Esophagus squamous epithelium (tissue), 5 donors: ENCODE results near the gene DARS1. TPM values are rescaled to one million over a fixed set of nuclear protein-coding genes. Genes with fewer than 3 reads are reported as not detected.

Experiments
- DNase-seq: peaks from one replicate; lab custom pipeline; 2025; lab: John Stamatoyannopoulos, UW
- H3K27ac ChIP-seq, 4 donors: fragments of 200-600 bp; sonication (generic); one replicate each; pipeline ENCODE4 v1.5.1; 2016 to 2019; ENCODE audit warnings: mild to moderate bottlenecking in 1 of 4
- H3K27me3 ChIP-seq, 4 donors: fragments of 200-600 bp; sonication (generic); 1 replicate in 3 of 4; 2 replicates in 1 of 4; pipeline versions ENCODE4 v1.5.1 to v1.6.0; 2017 to 2021; ENCODE audit warnings: antibody characterized with exemption in 1 of 4
- H3K36me3 ChIP-seq, 3 donors: fragments of 200-600 bp; sonication (generic); one replicate each; pipeline ENCODE4 v1.5.1; 2016 to 2019
- H3K4me1 ChIP-seq, 3 donors: fragments of 200-600 bp; sonication (generic); one replicate each; pipeline ENCODE4 v1.5.1; 2017 to 2019
- H3K4me3 ChIP-seq, 4 donors: fragments of 200-600 bp; sonication (generic); 1 replicate in 3 of 4; 2 replicates in 1 of 4; pipeline ENCODE4 v1.5.1; 2016 to 2019; ENCODE audit warnings: mild to moderate bottlenecking in 2 of 4, moderate library complexity in 1 of 4
- H3K9me3 ChIP-seq, 3 donors: fragments of 200-600 bp; sonication (generic); one replicate each; pipeline ENCODE4 v1.5.1; 2016 to 2019
- POLR2A ChIP-seq, 4 donors: fragments of 450-650 bp; IDR thresholded peaks; one replicate each; pipeline ENCODE4 v1.6.1; 2017; ENCODE audit warnings: antibody characterized with exemption in 4 of 4, mild to moderate bottlenecking in 4 of 4, moderate library complexity in 3 of 4
- WGBS, 2 donors: methylation state at CpG; one replicate each; pipeline ENCODE4 v1.1.5; 2018; 5-methylcytosine and 5-hydroxymethylcytosine counted together
- intact Hi-C: fragments of 100-400 bp; cut with DNase I; formaldehyde crosslinking; loops from one replicate; pipeline ENCODE4 v1.15.0; 2022
- total RNA-seq, 4 donors: library from RNA; depleted of rRNA; stranded (reverse); fragments of >200 nt; gene quantifications; one replicate each; pipeline ENCODE4 v1.1.0, GENCODE V29; 2016
- TF ChIP-seq, protein P1 (sequence below), 6 experiments: fragments of 450-650 bp in 4 of 6; fragments of 200-600 bp in 2 of 6; sonication (generic) in 2 of 6; IDR thresholded peaks; one replicate each; pipeline ENCODE4 v1.5.1; 2016 to 2019; ENCODE audit warnings: antibody characterized with exemption in 6 of 6, mild to moderate bottlenecking in 4 of 6, moderate library complexity in 4 of 6
- donor health status: DM: yes; HTN: yes; CAD: no.

The DARS1 gene
- total RNA-seq, 4 donors from 2014 or later: 38.4 to 104 (median 84.3) TPM

DNA sequence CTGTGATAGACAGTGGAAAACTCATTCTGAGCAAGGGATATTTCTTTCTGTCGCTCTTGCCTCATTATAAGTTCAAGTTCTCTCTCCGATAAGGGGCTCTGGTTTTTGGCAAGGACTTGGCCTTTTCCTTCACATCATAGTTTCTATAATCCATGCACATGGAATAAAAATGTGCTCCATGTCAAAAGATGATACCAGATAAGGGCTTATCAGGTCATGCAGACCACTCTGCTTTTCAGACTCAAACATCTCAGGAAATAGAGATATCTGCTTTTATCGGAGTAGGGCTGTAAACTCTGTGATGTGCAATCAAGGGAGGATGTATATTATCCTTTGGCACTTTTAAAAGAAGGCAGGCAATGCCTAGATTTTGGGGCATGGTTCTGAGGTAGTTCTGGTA lies 45.0 kb upstream of the DARS1 start:
- Histone ChIP-seq H3K27ac (no peak overlapping the region), H3K4me1 (peaks cover 0 to 6% (median 0%) of the 10 kb centered on the region in 3 donors), H3K36me3 (no peaks in the 10 kb centered on the region), H3K4me3 (no peak overlapping the region), H3K9me3 (no peaks in the 10 kb centered on the region), H3K27me3 (peaks cover 0 to 3% (median 0%) of the 10 kb centered on the region in 4 donors)
- TF ChIP-seq, protein P1, sequence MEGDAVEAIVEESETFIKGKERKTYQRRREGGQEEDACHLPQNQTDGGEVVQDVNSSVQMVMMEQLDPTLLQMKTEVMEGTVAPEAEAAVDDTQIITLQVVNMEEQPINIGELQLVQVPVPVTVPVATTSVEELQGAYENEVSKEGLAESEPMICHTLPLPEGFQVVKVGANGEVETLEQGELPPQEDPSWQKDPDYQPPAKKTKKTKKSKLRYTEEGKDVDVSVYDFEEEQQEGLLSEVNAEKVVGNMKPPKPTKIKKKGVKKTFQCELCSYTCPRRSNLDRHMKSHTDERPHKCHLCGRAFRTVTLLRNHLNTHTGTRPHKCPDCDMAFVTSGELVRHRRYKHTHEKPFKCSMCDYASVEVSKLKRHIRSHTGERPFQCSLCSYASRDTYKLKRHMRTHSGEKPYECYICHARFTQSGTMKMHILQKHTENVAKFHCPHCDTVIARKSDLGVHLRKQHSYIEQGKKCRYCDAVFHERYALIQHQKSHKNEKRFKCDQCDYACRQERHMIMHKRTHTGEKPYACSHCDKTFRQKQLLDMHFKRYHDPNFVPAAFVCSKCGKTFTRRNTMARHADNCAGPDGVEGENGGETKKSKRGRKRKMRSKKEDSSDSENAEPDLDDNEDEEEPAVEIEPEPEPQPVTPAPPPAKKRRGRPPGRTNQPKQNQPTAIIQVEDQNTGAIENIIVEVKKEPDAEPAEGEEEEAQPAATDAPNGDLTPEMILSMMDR (IDR thresholded peaks at IDR 0.05): no peak
- no peak for TF ChIP-seq POLR2A (IDR thresholded peaks at IDR 0.05)
- WGBS, 2 donors: 69 to 91% methylated on average over 3 of the region's 3 CpGs
- intact Hi-C loops: no loop called here
- DNase-seq: no peak

DNA sequence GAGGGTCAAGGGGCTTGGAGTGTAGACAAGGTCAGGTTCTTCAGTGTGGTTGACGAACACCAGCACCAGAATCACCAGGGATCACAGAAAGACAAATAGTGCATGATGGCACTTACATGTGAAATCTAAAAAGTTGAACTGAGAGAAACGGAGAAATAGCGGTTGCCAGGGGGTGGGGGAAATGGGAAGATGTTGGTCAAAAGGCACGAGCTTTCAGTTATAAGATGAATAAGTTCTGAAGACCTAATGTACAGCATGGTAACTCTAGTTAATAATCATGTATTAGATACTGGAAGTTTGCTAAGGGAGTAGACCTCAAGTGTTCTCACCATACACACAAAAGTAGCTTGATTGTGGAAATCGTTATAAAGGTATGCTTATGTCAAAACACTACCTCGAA lies 43.7 kb upstream of the DARS1 start:
- Histone ChIP-seq H3K36me3 (no peaks in the 10 kb centered on the region), H3K9me3 (no peaks in the 10 kb centered on the region), H3K4me1 (peaks cover 0 to 11% (median 0%) of the 10 kb centered on the region in 3 donors), H3K4me3 (no peak overlapping the region), H3K27ac (no peak overlapping the region), H3K27me3 (peaks cover 0 to 10% (median 0%) of the 10 kb centered on the region in 4 donors)
- no peak for DNase-seq
- intact Hi-C loops: no loop called here
- no peak for TF ChIP-seq POLR2A (IDR thresholded peaks at IDR 0.05)
- TF ChIP-seq, protein P1 (IDR thresholded peaks at IDR 0.05): no peak
- WGBS, 2 donors: 82 to 85% methylated on average over 6 of the region's 6 CpGs

DNA sequence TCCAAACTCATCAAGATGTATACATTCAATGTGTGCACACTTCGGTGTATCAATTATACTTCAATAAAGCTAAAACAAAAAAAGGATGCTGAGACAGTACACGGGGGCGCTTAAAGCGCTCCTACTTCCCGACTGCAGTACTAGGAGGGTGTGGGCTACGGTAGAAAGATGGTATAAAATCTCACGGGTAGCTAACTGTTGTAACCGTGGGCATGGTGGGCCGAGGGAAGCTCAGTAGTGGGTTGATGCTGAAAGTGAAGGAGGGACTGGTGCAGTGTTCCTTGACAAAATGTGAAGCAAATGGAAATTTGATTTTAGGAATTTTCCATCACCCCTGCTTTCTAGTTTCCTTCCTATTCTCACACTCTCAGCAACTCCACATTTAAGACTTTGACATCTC lies 42.6 kb upstream of the DARS1 start:
- no peak for DNase-seq
- Histone ChIP-seq H3K27ac (no peak overlapping the region), H3K36me3 (no peaks in the 10 kb centered on the region), H3K4me3 (no peak overlapping the region), H3K4me1 (peaks cover 0 to 11% (median 0%) of the 10 kb centered on the region in 3 donors), H3K9me3 (no peaks in the 10 kb centered on the region), H3K27me3 (peaks cover 0 to 13% (median 0%) of the 10 kb centered on the region in 4 donors)
- intact Hi-C loops: no loop called here
- TF ChIP-seq, protein P1 (IDR thresholded peaks at IDR 0.05): no peak
- TF ChIP-seq POLR2A (IDR thresholded peaks at IDR 0.05): no peak
- WGBS, 2 donors: 92 to 96% methylated on average over 9 of the region's 9 CpGs

DNA sequence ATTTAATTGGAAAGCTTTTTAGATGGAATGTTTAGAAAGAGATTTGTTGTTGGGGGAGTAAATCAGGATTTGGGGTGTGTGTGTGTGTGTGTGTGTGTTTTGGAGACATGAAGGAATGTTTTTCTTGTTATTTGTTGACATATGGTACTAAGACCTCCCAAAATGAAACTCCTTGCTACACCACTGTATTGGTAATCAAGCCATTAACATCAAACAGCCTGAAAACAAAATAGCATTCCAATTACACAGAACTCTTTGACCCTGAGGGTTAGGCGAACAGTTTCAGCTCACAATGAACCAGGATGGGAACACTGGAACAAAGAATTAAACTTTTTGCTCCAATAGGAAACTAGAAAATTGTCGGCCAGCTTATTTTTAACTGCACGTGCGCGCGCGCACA lies 41.7 kb upstream of the DARS1 start:
- 75 to 84% methylated on average over 7 of the region's 7 CpGs for WGBS, 2 donors
- H3K36me3 ChIP-seq: no peaks in the 10 kb centered on the region
- DNase-seq: no peak
- H3K9me3 ChIP-seq: no peaks in the 10 kb centered on the region
- peaks cover 0 to 13% (median 0%) of the 10 kb centered on the region in 4 donors for H3K27me3 ChIP-seq
- TF ChIP-seq, protein P1 (IDR thresholded peaks at IDR 0.05): no peak
- TF ChIP-seq POLR2A (IDR thresholded peaks at IDR 0.05): no peak
- peaks cover 0 to 11% (median 0%) of the 10 kb centered on the region in 3 donors for H3K4me1 ChIP-seq
- no peak overlapping the region for H3K27ac ChIP-seq
- no peak overlapping the region for H3K4me3 ChIP-seq
- intact Hi-C loops: no loop called here

DNA sequence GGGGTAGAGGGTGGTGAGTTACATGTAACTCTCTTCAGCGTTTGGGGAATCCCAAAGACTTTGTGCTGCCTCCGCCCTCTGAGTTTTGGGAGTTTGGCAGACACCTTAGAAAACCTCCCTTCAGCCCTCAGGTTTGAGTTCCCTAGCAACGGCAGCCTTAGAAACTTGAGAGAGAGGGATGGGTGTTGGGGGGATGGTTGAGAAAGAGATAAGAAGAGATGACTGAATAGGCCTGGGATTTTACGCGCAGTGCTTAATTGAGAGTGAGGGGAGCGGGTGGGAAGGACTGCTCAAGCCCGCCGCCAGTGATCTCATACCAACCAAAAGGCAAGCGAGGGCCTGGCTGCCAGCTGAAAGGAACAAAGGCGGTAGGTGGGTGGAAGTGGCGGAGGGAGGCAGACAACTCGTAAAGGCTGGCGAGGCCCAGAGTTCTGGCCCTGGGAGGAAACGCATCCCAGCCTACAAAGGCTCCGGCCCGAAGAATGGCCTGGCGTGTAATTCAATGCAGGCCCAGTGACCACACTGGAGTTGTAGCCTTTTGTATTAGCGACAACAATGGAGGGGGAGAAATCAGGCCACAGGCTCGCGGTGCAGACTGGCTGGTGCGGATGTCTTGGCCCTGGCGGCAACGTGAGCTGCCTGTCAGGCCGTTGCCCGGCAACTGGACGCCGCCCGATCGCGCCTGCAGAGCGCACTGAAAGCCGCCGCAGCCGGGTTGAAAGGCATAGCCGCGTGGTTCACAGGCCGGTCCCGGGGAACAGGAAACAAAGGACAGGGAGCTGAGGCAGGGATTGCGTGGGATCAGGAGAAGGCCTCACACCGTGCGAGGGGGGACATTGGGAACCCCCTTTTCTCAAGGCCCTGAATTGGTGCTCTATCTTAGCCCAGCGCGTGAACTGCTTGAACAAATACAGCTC lies 39.9 kb upstream of the DARS1 start:
- intact Hi-C loops: no loop called here
- Histone ChIP-seq H3K9me3 (no peaks in the 10 kb centered on the region), H3K36me3 (no peaks in the 10 kb centered on the region), H3K27ac (no peak overlapping the region), H3K4me1 (peaks cover 0 to 11% (median 0%) of the 10 kb centered on the region in 3 donors), H3K4me3 (peak overlapping the region in 1 of 4 donors; percentile 33), H3K27me3 (peaks cover 0 to 19% (median 0%) of the 10 kb centered on the region in 4 donors)
- DNase-seq: no peak
- 38 to 53% methylated on average over 24 to 37 of the region's 43 CpGs for WGBS, 2 donors
- TF ChIP-seq, protein P1 (IDR thresholded peaks at IDR 0.05): no peak
- TF ChIP-seq POLR2A (IDR thresholded peaks at IDR 0.05): no peak
